K562 (cell line): ENCODE results near the gene LDAF1. TPM values are rescaled to one million over a fixed set of nuclear protein-coding genes. Genes with fewer than 3 reads are reported as not detected.

Experiments used
- ZNF77 ChIP-seq: fragments of 250-450 bp; sonication (Bioruptor Pico); IDR thresholded peaks from 2 replicates; pipeline ENCODE4 v1.5.0; 2020
- polyA plus RNA-seq, 8 experiments: library from polyadenylated mRNA; depleted of rRNA in 4 of 8; stranded (reverse) in 5 of 8; unstranded in 3 of 8; fragments of >200 nt; fragmentation: Nextera tagmentation in 2 of 8; fragmentation: Illumina TruSeq in 1 of 8; extraction: Ambion mirVana in 2 of 8; extraction: Trizol in 1 of 8; gene quantifications; 2 replicates each; pipeline versions ENCODE4 v1.2.1 to v1.2.3, GENCODE V29; 2011 to 2014; ENCODE audit warnings: inconsistent platforms in 1 of 8, missing spikeins in 1 of 8
- total RNA-seq, 7 experiments: library from RNA; depleted of rRNA in 6 of 7; stranded (reverse); fragments of >200 nt in 6 of 7; fragmentation: Illumina TruSeq in 2 of 7; extraction: Trizol in 2 of 7; gene quantifications; 2 replicates each; pipeline versions ENCODE4 v1.2.1 to v1.2.3, GENCODE V29; 2011 to 2021; ENCODE audit warnings: low replicate concordance in 1 of 7
- TF ChIP-seq, protein P1 (sequence below): fragments of 250-450 bp; sonication (Bioruptor Pico); IDR thresholded peaks from 2 replicates; pipeline ENCODE4 v1.5.0; 2021; ENCODE audit warnings: mild to moderate bottlenecking, borderline replicate concordance
- TF ChIP-seq, protein P2 (sequence below): fragments of 250-450 bp; sonication (Bioruptor Pico); IDR thresholded peaks from 2 replicates; pipeline ENCODE4 v1.5.0; 2020; ENCODE audit warnings: mild to moderate bottlenecking, borderline replicate concordance
- TF ChIP-seq, protein P3 (sequence below): fragments of 150-350 bp; IDR thresholded peaks from 2 replicates; pipeline ENCODE4 v1.6.1; 2014; ENCODE audit warnings: low read depth, mild to moderate bottlenecking, low read length, borderline replicate concordance

Gene LDAF1
- total and polyA plus RNA-seq, 9 of the 15 experiments (the other 6 are each of a cell fraction or from before 2014, with no cell fraction given): 7.0 to 20.1 (median 12.5) TPM

DNA sequence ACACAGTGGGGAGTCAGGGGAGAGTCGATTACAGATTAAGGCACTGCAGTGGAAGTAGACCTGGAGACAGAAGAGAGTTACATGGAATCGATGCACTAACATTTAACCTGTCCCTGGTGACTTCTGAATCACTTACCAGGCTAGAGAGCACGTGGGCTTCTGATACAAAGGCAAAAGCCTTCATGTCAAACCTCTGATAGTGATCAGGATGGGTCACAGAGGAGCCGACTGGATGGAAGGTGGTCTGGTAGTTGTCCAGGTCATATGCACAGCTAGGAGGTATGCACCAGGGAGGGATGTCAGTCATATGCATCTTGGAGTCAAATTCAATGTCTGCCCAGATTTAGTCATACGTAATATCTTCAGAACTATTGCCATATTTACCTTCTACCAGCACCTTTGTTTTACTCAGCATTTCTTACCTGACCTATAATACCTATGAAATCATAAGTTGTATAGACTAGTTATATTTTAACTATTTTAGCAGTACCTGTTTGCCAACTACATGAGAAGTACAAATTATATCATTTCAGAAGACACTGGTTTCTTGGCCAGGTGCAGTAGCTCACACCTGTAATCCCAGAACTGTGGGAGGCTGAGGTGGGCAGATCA, 41.2 kb downstream of the LDAF1 start (continued):
- TF ChIP-seq, protein P1, sequence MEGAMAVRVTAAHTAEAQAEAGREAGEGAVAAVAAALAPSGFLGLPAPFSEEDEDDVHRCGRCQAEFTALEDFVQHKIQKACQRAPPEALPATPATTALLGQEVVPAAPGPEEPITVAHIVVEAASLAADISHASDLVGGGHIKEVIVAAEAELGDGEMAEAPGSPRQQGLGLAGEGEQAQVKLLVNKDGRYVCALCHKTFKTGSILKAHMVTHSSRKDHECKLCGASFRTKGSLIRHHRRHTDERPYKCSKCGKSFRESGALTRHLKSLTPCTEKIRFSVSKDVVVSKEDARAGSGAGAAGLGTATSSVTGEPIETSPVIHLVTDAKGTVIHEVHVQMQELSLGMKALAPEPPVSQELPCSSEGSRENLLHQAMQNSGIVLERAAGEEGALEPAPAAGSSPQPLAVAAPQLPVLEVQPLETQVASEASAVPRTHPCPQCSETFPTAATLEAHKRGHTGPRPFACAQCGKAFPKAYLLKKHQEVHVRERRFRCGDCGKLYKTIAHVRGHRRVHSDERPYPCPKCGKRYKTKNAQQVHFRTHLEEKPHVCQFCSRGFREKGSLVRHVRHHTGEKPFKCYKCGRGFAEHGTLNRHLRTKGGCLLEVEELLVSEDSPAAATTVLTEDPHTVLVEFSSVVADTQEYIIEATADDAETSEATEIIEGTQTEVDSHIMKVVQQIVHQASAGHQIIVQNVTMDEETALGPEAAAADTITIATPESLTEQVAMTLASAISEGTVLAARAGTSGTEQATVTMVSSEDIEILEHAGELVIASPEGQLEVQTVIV: no peak
- TF ChIP-seq, protein P2, sequence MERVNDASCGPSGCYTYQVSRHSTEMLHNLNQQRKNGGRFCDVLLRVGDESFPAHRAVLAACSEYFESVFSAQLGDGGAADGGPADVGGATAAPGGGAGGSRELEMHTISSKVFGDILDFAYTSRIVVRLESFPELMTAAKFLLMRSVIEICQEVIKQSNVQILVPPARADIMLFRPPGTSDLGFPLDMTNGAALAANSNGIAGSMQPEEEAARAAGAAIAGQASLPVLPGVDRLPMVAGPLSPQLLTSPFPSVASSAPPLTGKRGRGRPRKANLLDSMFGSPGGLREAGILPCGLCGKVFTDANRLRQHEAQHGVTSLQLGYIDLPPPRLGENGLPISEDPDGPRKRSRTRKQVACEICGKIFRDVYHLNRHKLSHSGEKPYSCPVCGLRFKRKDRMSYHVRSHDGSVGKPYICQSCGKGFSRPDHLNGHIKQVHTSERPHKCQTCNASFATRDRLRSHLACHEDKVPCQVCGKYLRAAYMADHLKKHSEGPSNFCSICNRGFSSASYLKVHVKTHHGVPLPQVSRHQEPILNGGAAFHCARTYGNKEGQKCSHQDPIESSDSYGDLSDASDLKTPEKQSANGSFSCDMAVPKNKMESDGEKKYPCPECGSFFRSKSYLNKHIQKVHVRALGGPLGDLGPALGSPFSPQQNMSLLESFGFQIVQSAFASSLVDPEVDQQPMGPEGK (CRISPR knock-in tag): no peak
- no peak for TF ChIP-seq ZNF77 (CRISPR knock-in tag)
- TF ChIP-seq, protein P3, sequence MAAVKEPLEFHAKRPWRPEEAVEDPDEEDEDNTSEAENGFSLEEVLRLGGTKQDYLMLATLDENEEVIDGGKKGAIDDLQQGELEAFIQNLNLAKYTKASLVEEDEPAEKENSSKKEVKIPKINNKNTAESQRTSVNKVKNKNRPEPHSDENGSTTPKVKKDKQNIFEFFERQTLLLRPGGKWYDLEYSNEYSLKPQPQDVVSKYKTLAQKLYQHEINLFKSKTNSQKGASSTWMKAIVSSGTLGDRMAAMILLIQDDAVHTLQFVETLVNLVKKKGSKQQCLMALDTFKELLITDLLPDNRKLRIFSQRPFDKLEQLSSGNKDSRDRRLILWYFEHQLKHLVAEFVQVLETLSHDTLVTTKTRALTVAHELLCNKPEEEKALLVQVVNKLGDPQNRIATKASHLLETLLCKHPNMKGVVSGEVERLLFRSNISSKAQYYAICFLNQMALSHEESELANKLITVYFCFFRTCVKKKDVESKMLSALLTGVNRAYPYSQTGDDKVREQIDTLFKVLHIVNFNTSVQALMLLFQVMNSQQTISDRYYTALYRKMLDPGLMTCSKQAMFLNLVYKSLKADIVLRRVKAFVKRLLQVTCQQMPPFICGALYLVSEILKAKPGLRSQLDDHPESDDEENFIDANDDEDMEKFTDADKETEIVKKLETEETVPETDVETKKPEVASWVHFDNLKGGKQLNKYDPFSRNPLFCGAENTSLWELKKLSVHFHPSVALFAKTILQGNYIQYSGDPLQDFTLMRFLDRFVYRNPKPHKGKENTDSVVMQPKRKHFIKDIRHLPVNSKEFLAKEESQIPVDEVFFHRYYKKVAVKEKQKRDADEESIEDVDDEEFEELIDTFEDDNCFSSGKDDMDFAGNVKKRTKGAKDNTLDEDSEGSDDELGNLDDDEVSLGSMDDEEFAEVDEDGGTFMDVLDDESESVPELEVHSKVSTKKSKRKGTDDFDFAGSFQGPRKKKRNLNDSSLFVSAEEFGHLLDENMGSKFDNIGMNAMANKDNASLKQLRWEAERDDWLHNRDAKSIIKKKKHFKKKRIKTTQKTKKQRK: no peak
- TF ChIP-seq, all 486 proteins: peak for 0
